CD14-positive monocyte (primary cell): ENCODE data around the gene FRMD4A. TPM values are rescaled to one million over a fixed set of nuclear protein-coding genes. Genes with fewer than 3 reads are reported as not detected.
"Not testable (repeated sequence)": the region's sequence is repeated elsewhere in the genome, so short reads cannot be mapped to it uniquely, and the experiment has no call there.

Source experiments
- DNase-seq, 3 donors: peaks; one replicate each; pipeline ENCODE4 v3.0.0-alpha.2; 2011 to 2022
- H2AFZ ChIP-seq: 2 replicates; pipeline ENCODE4 v1.6.0; 2012; ENCODE audit warnings: mild to moderate bottlenecking, low read depth, low read length, inconsistent platforms; ENCODE audit not compliant: insufficient read depth, poor library complexity, severe bottlenecking
- H3K27ac ChIP-seq, 2 donors: 1 replicate in 1 of 2; 2 replicates in 1 of 2; pipeline ENCODE4 v1.5.1; 2012 to 2013; ENCODE audit warnings: low read length in 2 of 2, control low read depth in 1 of 2, inconsistent platforms in 1 of 2, low read depth in 1 of 2, mild to moderate bottlenecking in 1 of 2
- H3K27me3 ChIP-seq, 2 donors: one replicate each; pipeline versions ENCODE4 v1.6.0 to v1.6.1; 2011 to 2013; ENCODE audit warnings: low read length in 2 of 2; ENCODE audit not compliant: control insufficient read depth in 2 of 2, insufficient read depth in 2 of 2
- H3K36me3 ChIP-seq, 2 donors: replicated peaks in 1 of 2; 1 replicate in 1 of 2; 2 replicates in 1 of 2; pipeline versions ENCODE4 v1.5.1 to v1.6.1; 2012 to 2013; ENCODE audit warnings: low read length in 2 of 2, control low read depth in 1 of 2, inconsistent platforms in 1 of 2, mild to moderate bottlenecking in 1 of 2; ENCODE audit not compliant: insufficient read depth in 2 of 2, control insufficient read depth in 1 of 2
- H3K4me1 ChIP-seq, 2 donors: 1 replicate in 1 of 2; 2 replicates in 1 of 2; pipeline versions ENCODE4 v1.5.1 to v1.6.1; 2012 to 2013; ENCODE audit warnings: low read length in 2 of 2, control low read depth in 1 of 2, inconsistent platforms in 1 of 2, mild to moderate bottlenecking in 1 of 2, moderate library complexity in 1 of 2; ENCODE audit not compliant: insufficient read depth in 2 of 2, control insufficient read depth in 1 of 2
- H3K4me2 ChIP-seq: replicated peaks from 2 replicates; pipeline ENCODE3; 2012; ENCODE audit warnings: low read length, moderate library complexity, mild to moderate bottlenecking; ENCODE audit not compliant: poor library complexity, severe bottlenecking; ENCODE audit errors: extremely low read depth
- H3K4me3 ChIP-seq, 3 experiments: fragments of 200-600 bp in 1 of 3; sonication (generic) in 1 of 3; replicated peaks in 1 of 3; 1 replicate in 2 of 3; 2 replicates in 1 of 3; pipeline ENCODE4 v1.5.1; 2011 to 2013; ENCODE audit warnings: low read length in 3 of 3, mild to moderate bottlenecking in 3 of 3, control low read depth in 2 of 3, low read depth in 2 of 3, inconsistent platforms in 1 of 3, moderate library complexity in 1 of 3
- H3K79me2 ChIP-seq: 2 replicates; pipeline ENCODE4 v1.6.0; 2012; ENCODE audit warnings: mild to moderate bottlenecking, control low read depth, inconsistent platforms, low read length, moderate library complexity; ENCODE audit not compliant: insufficient read depth
- H3K9ac ChIP-seq: 2 replicates; pipeline ENCODE4 v1.6.0; 2017; ENCODE audit warnings: low read length, mild to moderate bottlenecking; ENCODE audit not compliant: insufficient read depth, poor library complexity, severe bottlenecking
- H3K9me3 ChIP-seq, 2 donors: replicated peaks in 1 of 2; 1 replicate in 1 of 2; 2 replicates in 1 of 2; pipeline versions ENCODE4 v1.5.1 to v1.6.1; 2012 to 2013; ENCODE audit warnings: low read length in 2 of 2, control low read depth in 1 of 2; ENCODE audit not compliant: control insufficient read depth in 1 of 2, insufficient read depth in 1 of 2
- H4K20me1 ChIP-seq: 2 replicates; pipeline ENCODE4 v1.6.0; 2012; ENCODE audit warnings: mild to moderate bottlenecking, low read length, control low read depth, moderate library complexity; ENCODE audit not compliant: insufficient read depth
- H3K27ac Mint-ChIP-seq, 7 donors: one replicate each; pipeline ENCODE4 v1.8.0; 2020; ENCODE audit warnings: mild to moderate bottlenecking in 7 of 7, mixed read lengths in 7 of 7, moderate library complexity in 6 of 7, inconsistent platforms in 2 of 7
- H3K27me3 Mint-ChIP-seq, 3 donors: one replicate each; pipeline ENCODE4 v1.8.0; 2021 to 2022; ENCODE audit warnings: low read depth in 3 of 3, mild to moderate bottlenecking in 3 of 3, mixed read lengths in 3 of 3, moderate library complexity in 3 of 3, inconsistent platforms in 1 of 3
- H3K36me3 Mint-ChIP-seq, 2 donors: one replicate each; pipeline ENCODE4 v1.8.0; 2020; ENCODE audit warnings: mixed read lengths in 2 of 2, inconsistent platforms in 1 of 2, mild to moderate bottlenecking in 1 of 2
- H3K4me1 Mint-ChIP-seq: one replicate; pipeline ENCODE4 v1.8.0; 2020; ENCODE audit warnings: mild to moderate bottlenecking, mixed read lengths
- H3K4me3 Mint-ChIP-seq, 2 donors: one replicate each; pipeline ENCODE4 v1.8.0; 2020; ENCODE audit warnings: mild to moderate bottlenecking in 2 of 2, mixed read lengths in 2 of 2, moderate library complexity in 1 of 2
- H3K9me3 Mint-ChIP-seq, 7 donors: one replicate each; pipeline ENCODE4 v1.8.0; 2020 to 2022; ENCODE audit warnings: mixed read lengths in 7 of 7, mild to moderate bottlenecking in 6 of 7, moderate library complexity in 6 of 7, inconsistent platforms in 2 of 7
- WGBS: methylation state at CpG from one replicate; pipeline ENCODE4 v1.1.5; 2013; ENCODE audit warnings: missing lambda C conversion rate; ENCODE audit not compliant: insufficient coverage; 5-methylcytosine and 5-hydroxymethylcytosine counted together
- intact Hi-C, 2 donors: fragments of 100-400 bp; cut with micrococcal nuclease; formaldehyde crosslinking; loops; one replicate each; pipeline versions ENCODE4 v1.15.0 to v1.15.1; 2023
- polyA plus RNA-seq, 3 donors: library from polyadenylated mRNA; depleted of rRNA in 1 of 3; unstranded in 2 of 3; stranded (reverse) in 1 of 3; fragments of 300-500 nt in 2 of 3; fragments of >200 nt in 1 of 3; fragmentation: Illumina TruSeq in 2 of 3; gene quantifications; 1 replicate in 2 of 3; 2 replicates in 1 of 3; pipeline ENCODE4 v1.2.3, GENCODE V29; 2012 to 2021
- TF ChIP-seq, protein P1 (sequence below): fragments of 200-600 bp; IDR thresholded peaks from one replicate; pipeline ENCODE4 v1.8.0; 2022; ENCODE audit warnings: antibody characterized with exemption, mild to moderate bottlenecking

Gene FRMD4A
- polyA plus RNA-seq, 3 donors = 0.12 TPM; not detected in 2

DNA sequence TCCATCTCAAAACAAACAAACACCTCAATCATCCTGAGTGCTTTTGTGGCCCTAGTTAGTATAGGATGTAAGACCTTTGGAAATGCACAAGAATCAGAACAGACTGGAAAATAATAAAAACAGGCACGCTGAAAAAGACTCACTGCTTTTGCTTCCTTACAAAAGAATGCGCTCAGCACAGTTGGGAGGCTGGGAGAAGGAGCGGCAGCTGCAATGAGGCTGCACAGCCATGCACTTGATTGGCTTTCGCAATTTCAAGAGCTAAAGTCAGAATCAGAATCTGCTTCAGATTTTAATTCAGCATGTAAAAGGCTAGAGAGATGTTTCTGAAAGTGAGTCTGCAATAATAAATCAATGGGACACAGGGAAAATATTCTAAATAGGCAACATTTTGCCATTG lies 97.2 kb downstream of the FRMD4A start:
- no peaks in the 10 kb centered on the region for H3K9me3 ChIP-seq
- TF ChIP-seq, protein P1, sequence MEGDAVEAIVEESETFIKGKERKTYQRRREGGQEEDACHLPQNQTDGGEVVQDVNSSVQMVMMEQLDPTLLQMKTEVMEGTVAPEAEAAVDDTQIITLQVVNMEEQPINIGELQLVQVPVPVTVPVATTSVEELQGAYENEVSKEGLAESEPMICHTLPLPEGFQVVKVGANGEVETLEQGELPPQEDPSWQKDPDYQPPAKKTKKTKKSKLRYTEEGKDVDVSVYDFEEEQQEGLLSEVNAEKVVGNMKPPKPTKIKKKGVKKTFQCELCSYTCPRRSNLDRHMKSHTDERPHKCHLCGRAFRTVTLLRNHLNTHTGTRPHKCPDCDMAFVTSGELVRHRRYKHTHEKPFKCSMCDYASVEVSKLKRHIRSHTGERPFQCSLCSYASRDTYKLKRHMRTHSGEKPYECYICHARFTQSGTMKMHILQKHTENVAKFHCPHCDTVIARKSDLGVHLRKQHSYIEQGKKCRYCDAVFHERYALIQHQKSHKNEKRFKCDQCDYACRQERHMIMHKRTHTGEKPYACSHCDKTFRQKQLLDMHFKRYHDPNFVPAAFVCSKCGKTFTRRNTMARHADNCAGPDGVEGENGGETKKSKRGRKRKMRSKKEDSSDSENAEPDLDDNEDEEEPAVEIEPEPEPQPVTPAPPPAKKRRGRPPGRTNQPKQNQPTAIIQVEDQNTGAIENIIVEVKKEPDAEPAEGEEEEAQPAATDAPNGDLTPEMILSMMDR = no peak
- H3K79me2 ChIP-seq = no peaks in the 10 kb centered on the region
- 90% methylated on average over 3 of the region's 4 CpGs for WGBS
- no peak overlapping the region for H3K4me3 Mint-ChIP-seq
- no peaks in the 10 kb centered on the region for H4K20me1 ChIP-seq
- no peaks in the 10 kb centered on the region for H3K36me3 Mint-ChIP-seq
- no peak overlapping the region for H3K4me2 ChIP-seq
- no peaks in the 10 kb centered on the region for H3K27me3 ChIP-seq
- no peak overlapping the region for H3K9ac ChIP-seq
- H3K27me3 Mint-ChIP-seq = peaks cover 2 to 8% (median 6%) of the 10 kb centered on the region in 3 donors
- no peaks in the 10 kb centered on the region for H3K36me3 ChIP-seq
- no peak for DNase-seq
- H3K27ac ChIP-seq = no peak overlapping the region
- H3K27ac Mint-ChIP-seq = no peak overlapping the region
- peaks cover under 1 to 10% (median 2%) of the 10 kb centered on the region in 7 donors for H3K9me3 Mint-ChIP-seq
- no peaks in the 10 kb centered on the region for H3K4me1 ChIP-seq
- H2AFZ ChIP-seq = no peak overlapping the region
- H3K4me3 ChIP-seq = no peak overlapping the region
- H3K4me1 Mint-ChIP-seq = no peaks in the 10 kb centered on the region
- intact Hi-C loops = no loop called here

DNA sequence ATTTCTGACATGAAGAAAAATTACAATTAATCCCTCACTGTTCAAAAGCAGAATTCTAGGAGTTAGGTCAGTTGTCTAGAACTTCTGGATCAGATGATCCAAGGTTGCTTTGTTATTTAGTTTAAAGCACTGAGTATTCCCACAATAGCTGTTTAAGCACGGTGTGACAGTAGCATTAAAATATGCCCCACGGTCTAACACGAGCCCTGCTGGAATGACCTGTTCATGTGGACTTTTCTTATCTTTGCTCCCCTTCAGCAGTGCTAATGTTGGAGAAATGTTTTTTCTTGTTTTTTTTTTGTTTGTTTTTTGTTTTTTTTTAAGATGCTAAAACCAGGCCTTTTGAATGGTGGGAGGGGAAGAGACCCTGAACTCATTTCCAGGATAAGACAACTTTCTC lies 101.9 kb downstream of the FRMD4A start:
- peaks cover 0 to 14% (median 2%) of the 10 kb centered on the region in 3 donors for H3K27me3 Mint-ChIP-seq
- not testable (repeated sequence) for DNase-seq

More for the DNA sequence above, 101.9 kb downstream of the FRMD4A start:
- H2AFZ ChIP-seq, H3K79me2 ChIP-seq, H3K9ac ChIP-seq, H3K27me3 ChIP-seq, H3K27ac Mint-ChIP-seq, H3K36me3 Mint-ChIP-seq, intact Hi-C loops, H3K4me1 Mint-ChIP-seq, H3K4me2 ChIP-seq, H3K4me1 ChIP-seq, H3K4me3 Mint-ChIP-seq, H3K9me3 ChIP-seq, H3K4me3 ChIP-seq, H3K9me3 Mint-ChIP-seq, H3K36me3 ChIP-seq, H3K27ac ChIP-seq, H4K20me1 ChIP-seq: not testable (repeated sequence)
- 92% methylated on average over 3 of the region's 3 CpGs for WGBS
